HEK293 (cell line): ENCODE data around the gene FCGR3A.

ENCODE experiments used
- CTCF ChIP-seq: fragments of 450-650 bp; formaldehyde crosslinking; IDR thresholded peaks from 2 replicates; pipeline ENCODE4 v1.5.1; 2016; ENCODE audit warnings: missing biosample characterization, missing genetic modification characterization
- GLIS1 ChIP-seq: fragments of 450-650 bp; formaldehyde crosslinking; IDR thresholded peaks from 2 replicates; pipeline ENCODE4 v1.5.1; 2016; ENCODE audit warnings: missing biosample characterization, missing genetic modification characterization
- KLF10 ChIP-seq: fragments of 450-650 bp; IDR thresholded peaks from 2 replicates; pipeline ENCODE4 v1.5.1; 2018; ENCODE audit warnings: missing biosample characterization, mild to moderate bottlenecking, missing genetic modification characterization
- KLF17 ChIP-seq: fragments of 450-650 bp; formaldehyde crosslinking; IDR thresholded peaks from 2 replicates; pipeline ENCODE4 v1.5.1; 2016; ENCODE audit warnings: missing biosample characterization, missing genetic modification characterization
- KLF7 ChIP-seq: fragments of 450-650 bp; formaldehyde crosslinking; IDR thresholded peaks from 2 replicates; pipeline ENCODE4 v1.5.1; 2016; ENCODE audit warnings: missing biosample characterization, missing genetic modification characterization, borderline replicate concordance
- PRDM10 ChIP-seq: fragments of 450-650 bp; formaldehyde crosslinking; IDR thresholded peaks from 2 replicates; pipeline ENCODE4 v1.5.1; 2016; ENCODE audit warnings: missing biosample characterization, missing genetic modification characterization
- SALL2 ChIP-seq: fragments of 450-650 bp; formaldehyde crosslinking; IDR thresholded peaks from 2 replicates; pipeline ENCODE4 v1.5.0; 2017; ENCODE audit warnings: missing biosample characterization, mild to moderate bottlenecking, missing genetic modification characterization, borderline replicate concordance
- SP3 ChIP-seq: fragments of 450-650 bp; formaldehyde crosslinking; IDR thresholded peaks from 2 replicates; pipeline ENCODE4 v1.5.1; 2016; ENCODE audit warnings: missing biosample characterization, missing genetic modification characterization
- ZBTB11 ChIP-seq: fragments of 450-650 bp; formaldehyde crosslinking; conservative IDR thresholded peaks from 2 replicates; pipeline ENCODE4 v1.5.1; 2016; ENCODE audit warnings: low read depth, missing biosample characterization, missing genetic modification characterization
- ZBTB44 ChIP-seq: fragments of 450-650 bp; IDR thresholded peaks from 2 replicates; pipeline ENCODE4 v1.5.1; 2018; ENCODE audit warnings: missing biosample characterization, mild to moderate bottlenecking, missing genetic modification characterization
- ZNF174 ChIP-seq: fragments of 450-650 bp; formaldehyde crosslinking; IDR thresholded peaks from 2 replicates; pipeline ENCODE4 v1.5.0; 2017; ENCODE audit warnings: missing biosample characterization, mild to moderate bottlenecking, missing genetic modification characterization
- ZNF2 ChIP-seq: fragments of 450-650 bp; formaldehyde crosslinking; IDR thresholded peaks from 2 replicates; pipeline ENCODE4 v1.5.1; 2016; ENCODE audit warnings: missing biosample characterization, missing genetic modification characterization
- ZNF518A ChIP-seq: fragments of 450-650 bp; formaldehyde crosslinking; conservative IDR thresholded peaks from 2 replicates; pipeline ENCODE4 v1.5.1; 2016; ENCODE audit warnings: low read depth, missing biosample characterization, missing genetic modification characterization
- ZNF629 ChIP-seq: fragments of 450-650 bp; formaldehyde crosslinking; IDR thresholded peaks from 2 replicates; pipeline ENCODE4 v1.5.1; 2017; ENCODE audit warnings: missing biosample characterization, missing genetic modification characterization
- ZNF76 ChIP-seq: fragments of 450-650 bp; formaldehyde crosslinking; IDR thresholded peaks from 2 replicates; pipeline ENCODE4; 2016; ENCODE audit warnings: low read depth, missing biosample characterization, missing genetic modification characterization, borderline replicate concordance
- ZNF768 ChIP-seq: fragments of 450-650 bp; formaldehyde crosslinking; IDR thresholded peaks from 2 replicates; pipeline ENCODE4 v1.5.1; 2018; ENCODE audit warnings: missing biosample characterization, mild to moderate bottlenecking, missing genetic modification characterization
- ZNF785 ChIP-seq: fragments of 450-650 bp; formaldehyde crosslinking; IDR thresholded peaks from 2 replicates; pipeline ENCODE4 v1.5.1; 2016; ENCODE audit warnings: missing biosample characterization, missing genetic modification characterization
- TF ChIP-seq, protein P1 (sequence below): fragments of 450-650 bp; formaldehyde crosslinking; optimal IDR thresholded peaks from 2 replicates; pipeline ENCODE3; 2016; ENCODE audit warnings: missing biosample characterization, mild to moderate bottlenecking, missing genetic modification characterization

FCGR3A gene

GRCh38 chr1:161539731-161540569 is 9.7 kb downstream of the FCGR3A start (continued):
- TF ChIP-seq CTCF (tag by site-specific recombination) (peak; percentile 54; the same call in 1 of the 2 replicates), ZNF785 (tag by site-specific recombination) (peak; percentile 36; the same call in 1 of the 2 replicates), SALL2 (tag by site-specific recombination) (0 out of 2 replicates have a peak, but pooled peaks have one; percentile 55), ZNF2 (tag by site-specific recombination) (peak; percentile 97), ZBTB44 (tag by site-specific recombination) (peak; percentile 68; the same call in 1 of the 2 replicates), ZNF629 (tag by site-specific recombination) (peak; percentile 89), ZNF518A (tag by site-specific recombination) (peak; percentile 36; the same call in 1 of the 2 replicates), ZBTB11 (peak; percentile 45; the same call in 1 of the 2 replicates), GLIS1 (tag by site-specific recombination) (peak; percentile 61), KLF7 (tag by site-specific recombination) (peak; percentile 95), SP3 (tag by site-specific recombination) (0 out of 2 replicates have a peak, but pooled peaks have one; percentile 34), KLF17 (peak; percentile 69; the same call in 1 of the 2 replicates), PRDM10 (tag by site-specific recombination) (peak; percentile 72), KLF10 (tag by site-specific recombination) (peak; percentile 65; the same call in 1 of the 2 replicates), ZNF768 (tag by site-specific recombination) (0 out of 2 replicates have a peak, but pooled peaks have one; percentile 37), ZNF76 (tag by site-specific recombination) (peak; percentile 79; the same call in 1 of the 2 replicates), ZNF174 (tag by site-specific recombination) (0 out of 2 replicates have a peak, but pooled peaks have one; percentile 23)
- TF ChIP-seq, protein P1, sequence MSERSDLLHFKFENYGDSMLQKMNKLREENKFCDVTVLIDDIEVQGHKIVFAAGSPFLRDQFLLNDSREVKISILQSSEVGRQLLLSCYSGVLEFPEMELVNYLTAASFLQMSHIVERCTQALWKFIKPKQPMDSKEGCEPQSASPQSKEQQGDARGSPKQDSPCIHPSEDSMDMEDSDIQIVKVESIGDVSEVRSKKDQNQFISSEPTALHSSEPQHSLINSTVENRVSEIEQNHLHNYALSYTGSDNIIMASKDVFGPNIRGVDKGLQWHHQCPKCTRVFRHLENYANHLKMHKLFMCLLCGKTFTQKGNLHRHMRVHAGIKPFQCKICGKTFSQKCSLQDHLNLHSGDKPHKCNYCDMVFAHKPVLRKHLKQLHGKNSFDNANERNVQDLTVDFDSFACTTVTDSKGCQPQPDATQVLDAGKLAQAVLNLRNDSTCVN (tag by site-specific recombination) = peak; percentile 50
